H1 (cell line): Measurements from ENCODE around the gene NCAPD2. TPM values are rescaled to one million over a fixed set of nuclear protein-coding genes. Genes with fewer than 3 reads are reported as not detected.

Source experiments
- CTCF ChIA-PET: fragments of 300-600 bp; sonication (Branson Sonifier 250); formaldehyde crosslinking; loops from one replicate; lab custom pipeline; 2021; ENCODE audit not compliant: partially characterized antibody; lab: Charles Lee
- POLR2A ChIA-PET: fragments of 300-600 bp; sonication (Branson Sonifier 250); formaldehyde crosslinking; loops from one replicate; lab custom pipeline; 2021; ENCODE audit warnings: inconsistent platforms; ENCODE audit not compliant: partially characterized antibody; lab: Charles Lee
- DNase-seq, 2 experiments: peaks; one replicate each; pipeline versions ENCODE4 v3.0.0 to v3.0.0-alpha.2; 2010 to 2022; ENCODE audit warnings: low spot score in 2 of 2, low read depth in 1 of 2, mixed read lengths in 1 of 2
- FAIRE-seq: peaks from 2 replicates; lab custom pipeline; 2011; peaks lifted over from hg19 to GRCh38; lab: Jason Lieb, UNC
- H2AFZ ChIP-seq: 2 replicates; pipeline ENCODE4 v1.8.1; 2012; ENCODE audit warnings: low read length, inconsistent platforms
- H2AK5ac ChIP-seq: 2 replicates; pipeline ENCODE4 v1.6.1; 2013; ENCODE audit warnings: low read depth, low read length
- H2BK120ac ChIP-seq: replicated peaks from 2 replicates; pipeline ENCODE3; 2013; ENCODE audit warnings: low read depth, low read length, inconsistent platforms
- H2BK12ac ChIP-seq: 2 replicates; pipeline ENCODE4 v1.6.1; 2013; ENCODE audit warnings: low read depth, low read length
- H2BK15ac ChIP-seq: 2 replicates; pipeline ENCODE4 v1.6.1; 2013; ENCODE audit warnings: low read length
- H2BK20ac ChIP-seq: 2 replicates; pipeline ENCODE4 v1.6.1; 2013; ENCODE audit warnings: low read length
- H2BK5ac ChIP-seq: 2 replicates; pipeline ENCODE4 v1.6.1; 2013; ENCODE audit warnings: low read depth, low read length
- H3K14ac ChIP-seq: 2 replicates; pipeline ENCODE4 v1.6.1; 2013; ENCODE audit warnings: inconsistent platforms; ENCODE audit not compliant: insufficient read length
- H3K18ac ChIP-seq: 2 replicates; pipeline ENCODE4 v1.6.1; 2013; ENCODE audit warnings: low read length; ENCODE audit errors: extremely low read depth
- H3K23ac ChIP-seq: 2 replicates; pipeline ENCODE4 v1.6.1; 2013; ENCODE audit warnings: inconsistent platforms; ENCODE audit not compliant: insufficient read length
- H3K23me2 ChIP-seq: 2 replicates; pipeline ENCODE4 v1.6.1; 2013; ENCODE audit warnings: low read depth, low read length
- H3K27ac ChIP-seq: 2 replicates; pipeline ENCODE4 v1.6.1; 2011; ENCODE audit warnings: low read depth, low read length, inconsistent platforms
- H3K27me3 ChIP-seq, 4 experiments: replicated peaks in 1 of 4; 1 replicate in 1 of 4; 2 replicates in 3 of 4; pipeline versions ENCODE4 v1.6.1 to v1.8.1; 2011 to 2013; ENCODE audit warnings: low read length in 3 of 4, mild to moderate bottlenecking in 3 of 4, inconsistent platforms in 2 of 4, mixed read lengths in 2 of 4, moderate library complexity in 1 of 4; ENCODE audit not compliant: control insufficient read depth in 3 of 4, insufficient read depth in 3 of 4; ENCODE audit errors: extremely low read depth in 1 of 4
- H3K36me3 ChIP-seq, 4 experiments: 2 replicates each; pipeline versions ENCODE4 v1.6.1 to v1.8.1; 2011 to 2013; ENCODE audit warnings: mild to moderate bottlenecking in 4 of 4, low read length in 3 of 4, moderate library complexity in 2 of 4, control low read depth in 1 of 4, inconsistent platforms in 1 of 4; ENCODE audit not compliant: insufficient read depth in 4 of 4, control insufficient read depth in 2 of 4
- H3K4ac ChIP-seq: replicated peaks from 2 replicates; pipeline ENCODE3; 2013; ENCODE audit warnings: low read length, low read depth, mixed read lengths, inconsistent platforms; ENCODE audit not compliant: insufficient read length
- H3K4me1 ChIP-seq, 4 experiments: replicated peaks in 1 of 4; 1 replicate in 1 of 4; 2 replicates in 3 of 4; pipeline versions ENCODE4 v1.6.1 to v1.8.1; 2011 to 2013; ENCODE audit warnings: low read length in 3 of 4, inconsistent platforms in 2 of 4, mixed read lengths in 1 of 4; ENCODE audit not compliant: insufficient read depth in 4 of 4, control insufficient read depth in 3 of 4
- H3K4me2 ChIP-seq, 2 experiments: 2 replicates each; pipeline versions ENCODE4 v1.6.1 to v1.8.1; 2011 to 2013; ENCODE audit warnings: low read depth in 2 of 2, low read length in 2 of 2, control low read depth in 1 of 2, inconsistent platforms in 1 of 2, mild to moderate bottlenecking in 1 of 2; ENCODE audit not compliant: insufficient read depth in 1 of 2
- H3K4me3 ChIP-seq, 4 experiments: fragments of 200-600, 300-600 bp in 1 of 4; sonication (generic), shearing (Covaris generic), sonication (Bioruptor Twin) in 1 of 4; 2 replicates each; pipeline versions ENCODE4 v1.5.1 to v1.8.1; 2011 to 2016; ENCODE audit warnings: low read length in 4 of 4, low read depth in 3 of 4, control low read depth in 2 of 4, inconsistent platforms in 2 of 4, mild to moderate bottlenecking in 2 of 4, mixed read lengths in 1 of 4, moderate library complexity in 1 of 4; ENCODE audit not compliant: insufficient read depth in 2 of 4; ENCODE audit errors: extremely low read depth in 1 of 4
- H3K56ac ChIP-seq: replicated peaks from 2 replicates; pipeline ENCODE3; 2013; ENCODE audit warnings: low read depth, mild to moderate bottlenecking, mixed read lengths, low read length, inconsistent platforms; ENCODE audit not compliant: insufficient read length
- H3K79me1 ChIP-seq: 2 replicates; pipeline ENCODE4 v1.6.1; 2013; ENCODE audit warnings: low read depth, low read length, control low read depth
- H3K79me2 ChIP-seq, 2 experiments: 2 replicates each; pipeline versions ENCODE4 v1.6.1 to v1.8.1; 2012 to 2013; ENCODE audit warnings: low read length in 2 of 2, mild to moderate bottlenecking in 2 of 2, inconsistent platforms in 1 of 2; ENCODE audit not compliant: insufficient read depth in 2 of 2, control insufficient read depth in 1 of 2
- H3K9ac ChIP-seq, 4 experiments: replicated peaks in 1 of 4; 1 replicate in 1 of 4; 2 replicates in 3 of 4; pipeline versions ENCODE4 v1.6.1 to v1.8.1; 2011 to 2013; ENCODE audit warnings: low read depth in 3 of 4, low read length in 3 of 4, control low read depth in 2 of 4, mild to moderate bottlenecking in 2 of 4, moderate library complexity in 2 of 4, inconsistent platforms in 1 of 4; ENCODE audit errors: extremely low read depth in 1 of 4
- H3K9me3 ChIP-seq, 2 experiments: 2 replicates each; pipeline versions ENCODE4 v1.6.1 to v1.8.1; 2012 to 2013; ENCODE audit warnings: mild to moderate bottlenecking in 2 of 2, moderate library complexity in 2 of 2, control low read depth in 1 of 2, inconsistent platforms in 1 of 2, low read depth in 1 of 2, low read length in 1 of 2, mixed read lengths in 1 of 2; ENCODE audit not compliant: insufficient read depth in 2 of 2
- H4K20me1 ChIP-seq, 2 experiments: replicated peaks in 1 of 2; 2 replicates each; pipeline versions ENCODE3 to v1.8.1; 2011 to 2013; ENCODE audit warnings: inconsistent platforms in 2 of 2, low read length in 2 of 2, mild to moderate bottlenecking in 1 of 2; ENCODE audit not compliant: insufficient read depth in 2 of 2, control insufficient read depth in 1 of 2
- H4K5ac ChIP-seq: 2 replicates; pipeline ENCODE4 v1.6.1; 2013; ENCODE audit warnings: low read length, low read depth, mixed read lengths, inconsistent platforms; ENCODE audit not compliant: insufficient read length
- H4K8ac ChIP-seq: 2 replicates; pipeline ENCODE4 v1.8.0; 2013; ENCODE audit warnings: mild to moderate bottlenecking, moderate library complexity, low read length, inconsistent platforms; ENCODE audit not compliant: insufficient read depth; ENCODE audit errors: extremely low read depth
- H4K91ac ChIP-seq: replicated peaks from 2 replicates; pipeline ENCODE3; 2013; ENCODE audit warnings: low read length, mixed read lengths, inconsistent platforms; ENCODE audit not compliant: insufficient read length
- ASH2L ChIP-seq: fragments of 200-600, 300-600 bp; sonication (generic); IDR thresholded peaks from one replicate; pipeline ENCODE4 v1.7.1; 2017; ENCODE audit warnings: low read length
- FOSL1 ChIP-seq: IDR thresholded peaks from 2 replicates; pipeline ENCODE4 v1.6.1; 2011; ENCODE audit warnings: mild to moderate bottlenecking, low read depth, low read length, moderate library complexity; ENCODE audit not compliant: insufficient read depth
- WGBS, 2 experiments: shearing (Covaris generic) in 1 of 2; methylation state at CpG; one replicate each; pipeline versions ENCODE4 v1.1.6 to v1.1.7; 2013 to 2015; ENCODE audit warnings: low lambda C conversion rate in 2 of 2, mixed read lengths in 2 of 2, inconsistent platforms in 1 of 2, low coverage in 1 of 2, missing lambda C conversion rate in 1 of 2; ENCODE audit not compliant: insufficient replicate concordance in 2 of 2, insufficient coverage in 1 of 2, insufficient read length in 1 of 2; ENCODE audit errors: extremely low coverage in 1 of 2, missing lambda C conversion rate in 1 of 2; 5-methylcytosine and 5-hydroxymethylcytosine counted together
- polyA plus RNA-seq, 7 experiments: library from polyadenylated mRNA; depleted of rRNA in 3 of 7; stranded (reverse) in 5 of 7; unstranded in 2 of 7; fragments of >200 nt in 5 of 7; fragments of 200-250 nt in 2 of 7; gene quantifications; 1 replicate in 5 of 7; 2 replicates in 1 of 7; 4 replicates in 1 of 7; pipeline versions ENCODE4 v1.2.1 to v1.2.3, GENCODE V29; 2011 to 2013; ENCODE audit warnings: missing spikeins in 2 of 7, mixed read lengths in 2 of 7
- total RNA-seq: library from RNA; stranded (reverse); fragmentation: NEBNext Ultra II Directional; extraction: Animal tissue kit (Norgen Biotek cat#: 25700); gene quantifications from 2 replicates; pipeline ENCODE4 v1.2.1, GENCODE V29; 2021

The NCAPD2 gene
- total and polyA plus RNA-seq, 2 of the 8 experiments (the other 6 are each of a cell fraction or from before 2014, with no cell fraction given), result 55.8 to 132 TPM

DNA sequence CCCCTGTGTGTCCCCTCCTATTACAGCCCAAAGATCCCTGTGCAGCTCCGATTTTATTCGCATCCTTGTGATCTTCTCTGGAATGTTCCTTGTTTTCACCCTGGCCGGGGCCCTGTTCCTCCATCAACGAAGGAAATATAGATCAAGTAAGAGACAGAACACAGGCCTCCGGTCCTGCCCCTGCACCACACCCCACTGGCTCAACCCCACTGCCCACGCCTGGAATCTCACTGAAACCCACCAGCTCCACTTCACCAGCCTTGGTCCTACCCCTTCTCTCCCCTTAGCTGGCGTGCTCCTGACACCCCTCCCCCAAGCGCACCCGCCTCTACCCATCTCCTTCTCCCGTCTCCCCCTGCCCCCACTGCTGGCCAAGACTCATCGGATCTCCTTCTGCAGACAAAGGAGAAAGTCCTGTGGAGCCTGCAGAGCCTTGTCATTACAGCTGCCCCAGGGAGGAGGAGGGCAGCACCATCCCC lies 43.0 kb upstream of the NCAPD2 start:
- POLR2A ChIA-PET, result interaction anchor here (0.7 to 4.9 kb wide), 20 partner anchors 8 to 131 kb away, joined by 3 to 41 read pairs (median 6); partner anchors contain the start of genes CD27, GAPDH, LTBR and MRPL51
- H3K14ac ChIP-seq, result no peak overlapping the region
- H3K36me3 ChIP-seq, result no peaks in the 10 kb centered on the region
- peak overlapping the region; percentile 93; the same call in 1 of the 2 replicates for H4K8ac ChIP-seq
- H3K79me2 ChIP-seq, result no peaks in the 10 kb centered on the region
- peak overlapping the region; percentile 96 for H4K91ac ChIP-seq
- WGBS, 2 experiments, result 31% methylated on average over 9 of the region's 11 CpGs; no CpG with 5 or more reads in 1 of the 2 experiments
- H3K4me3 ChIP-seq, result peak overlapping the region in 3 of 4 experiments; percentile 7 to 42 (median 27); a peak in 4 of 8 replicates
- H2BK120ac ChIP-seq, result no peak overlapping the region
- H2BK12ac ChIP-seq, result peak overlapping the region; percentile 91
- CTCF ChIA-PET, result interaction anchor here (0.6 to 4.4 kb wide), 8 partner anchors 9 to 128 kb away, joined by 3 to 36 read pairs (median 4); no protein-coding TSS in a partner anchor
- peak overlapping the region; percentile 3 for H3K56ac ChIP-seq
- peak overlapping the region; percentile 93 for H2BK20ac ChIP-seq
- H3K27me3 ChIP-seq, result no peaks in the 10 kb centered on the region
- no peaks in the 10 kb centered on the region for H3K9me3 ChIP-seq
- H3K79me1 ChIP-seq, result no peaks in the 10 kb centered on the region
- H2AK5ac ChIP-seq, result no peak overlapping the region
- H3K27ac ChIP-seq, result peak overlapping the region; percentile 78
- H3K4ac ChIP-seq, result no peak overlapping the region
- DNase-seq (no peak), FAIRE-seq (no peak)
- peak overlapping the region; percentile 96 for H3K18ac ChIP-seq
- H3K23me2 ChIP-seq, result no peaks in the 10 kb centered on the region; the same call in 1 of the 2 replicates
- H4K20me1 ChIP-seq, result no peaks in the 10 kb centered on the region
- H3K4me2 ChIP-seq, result peak overlapping the region; percentile 62 to 67
- peaks cover 23 to 36% (median 31%) of the 10 kb centered on the region in 4 experiments for H3K4me1 ChIP-seq
- no peak overlapping the region for H3K23ac ChIP-seq
- H4K5ac ChIP-seq, result peak overlapping the region; percentile 81
- peak overlapping the region in 2 of 4 experiments; percentile 1 to 55; a peak in 4 of 7 replicates for H3K9ac ChIP-seq
- H2AFZ ChIP-seq, result no peak overlapping the region
- peak overlapping the region; percentile 65; the same call in 1 of the 2 replicates for H2BK15ac ChIP-seq
- peak overlapping the region; percentile 88 for H2BK5ac ChIP-seq
- peak; percentile 83 for TF ChIP-seq ASH2L
- TF ChIP-seq FOSL1, result no peak
